ENCODE measurements around the gene CALD1. TPM values are rescaled to one million over a fixed set of nuclear protein-coding genes. Genes with fewer than 3 reads are reported as not detected.
A peak's percentile ranks its signal among the peaks of the same experiment; 100 is the strongest.

CALD1 gene
- total RNA-seq, 1 donor from 2014 or later: 95.4 TPM

GRCh38 chr7:134852625-134853024, 73.2 kb downstream of the CALD1 start:
- no peak for DNase-seq (ENCODE audit: low spot score, unreplicated experiment)
- peaks cover 1% of the 10 kb centered on the region for H3K36me3 Mint-ChIP-seq (ENCODE audit: insufficient read depth)
- peaks cover 4% of the 10 kb centered on the region for H3K9me3 Mint-ChIP-seq (ENCODE audit: low read depth)
- H3K4me1 Mint-ChIP-seq (ENCODE audit: low read depth): peaks cover 17% of the 10 kb centered on the region
- no peaks in the 10 kb centered on the region for H3K27me3 Mint-ChIP-seq
- no peak overlapping the region for H3K27ac Mint-ChIP-seq
- no peak for TF ChIP-seq CTCF (IDR thresholded peaks at IDR 0.05; ENCODE audit: unreplicated experiment)
- H3K4me3 Mint-ChIP-seq (ENCODE audit: low read depth): no peak overlapping the region

GRCh38 chr7:134854816-134855215, 75.4 kb downstream of the CALD1 start:
- no peak for TF ChIP-seq CTCF (IDR thresholded peaks at IDR 0.05; ENCODE audit: unreplicated experiment)
- Mint-ChIP-seq H3K4me1 (ENCODE audit: low read depth) (peaks cover 27% of the 10 kb centered on the region), H3K27ac (no peak overlapping the region), H3K9me3 (ENCODE audit: low read depth) (peaks cover 4% of the 10 kb centered on the region), H3K4me3 (ENCODE audit: low read depth) (no peak overlapping the region), H3K36me3 (ENCODE audit: insufficient read depth) (peaks cover 1% of the 10 kb centered on the region), H3K27me3 (no peaks in the 10 kb centered on the region)
- DNase-seq (ENCODE audit: low spot score, unreplicated experiment): no peak

- Mint-ChIP-seq H3K4me1 (ENCODE audit: low read depth) (peaks cover 32% of the 10 kb centered on the region), H3K27ac (no peak overlapping the region), H3K4me3 (ENCODE audit: low read depth) (no peak overlapping the region), H3K9me3 (ENCODE audit: low read depth) (peaks cover 4% of the 10 kb centered on the region), H3K36me3 (ENCODE audit: insufficient read depth) (peaks cover 1% of the 10 kb centered on the region), H3K27me3 (no peaks in the 10 kb centered on the region)
- no peak for TF ChIP-seq CTCF (IDR thresholded peaks at IDR 0.05; ENCODE audit: unreplicated experiment)
- no peak for DNase-seq (ENCODE audit: low spot score, unreplicated experiment)
Measured at GRCh38 chr7:134855442-134855841, 76.0 kb downstream of the CALD1 start.

- Mint-ChIP-seq H3K27me3 (no peaks in the 10 kb centered on the region), H3K36me3 (ENCODE audit: insufficient read depth) (peaks cover 1% of the 10 kb centered on the region), H3K9me3 (ENCODE audit: low read depth) (peaks cover 4% of the 10 kb centered on the region), H3K27ac (no peak overlapping the region), H3K4me3 (ENCODE audit: low read depth) (no peak overlapping the region), H3K4me1 (ENCODE audit: low read depth) (peaks cover 38% of the 10 kb centered on the region)
- TF ChIP-seq CTCF (IDR thresholded peaks at IDR 0.05; ENCODE audit: unreplicated experiment): no peak
- DNase-seq (ENCODE audit: low spot score, unreplicated experiment): no peak
Measured at GRCh38 chr7:134856091-134856490, 76.7 kb downstream of the CALD1 start.

GRCh38 chr7:134856691-134857090, 77.3 kb downstream of the CALD1 start:
- DNase-seq (ENCODE audit: low spot score, unreplicated experiment): no peak
- Mint-ChIP-seq H3K4me1 (ENCODE audit: low read depth) (peaks cover 42% of the 10 kb centered on the region), H3K27ac (peak overlapping the region; percentile 79), H3K27me3 (no peaks in the 10 kb centered on the region), H3K9me3 (ENCODE audit: low read depth) (peaks cover 4% of the 10 kb centered on the region), H3K36me3 (ENCODE audit: insufficient read depth) (peaks cover 1% of the 10 kb centered on the region), H3K4me3 (ENCODE audit: low read depth) (no peak overlapping the region)
- TF ChIP-seq CTCF (IDR thresholded peaks at IDR 0.05; ENCODE audit: unreplicated experiment): no peak

Data from progenitor cell of endocrine pancreas (in vitro differentiated cells).